ENCODE measurements around the gene SRI.

The SRI gene

DNA sequence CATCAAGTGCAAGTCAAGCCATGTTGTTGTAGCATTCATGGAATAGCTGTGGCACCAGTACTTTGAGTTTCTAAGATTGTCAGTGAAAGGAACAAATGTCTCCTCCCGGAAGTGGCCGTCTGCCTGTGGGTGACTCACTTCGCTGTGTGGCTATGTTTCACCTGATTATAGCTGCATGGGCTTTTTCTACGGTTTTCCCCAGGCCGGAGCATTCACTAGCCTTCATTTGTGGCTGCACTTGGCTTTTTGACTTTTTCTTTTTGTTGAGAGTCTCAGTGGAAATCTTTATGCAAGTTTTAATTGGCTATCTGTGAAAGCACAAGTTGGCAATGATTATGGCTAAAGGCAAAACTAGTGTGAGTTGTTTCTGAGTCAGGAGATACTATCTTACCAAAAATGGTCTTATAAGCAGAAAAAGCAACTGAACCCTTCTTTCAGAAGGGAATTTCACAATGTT, 35.0 kb downstream of the SRI start:
- TF ChIP-seq CEBPB (IDR thresholded peaks at IDR 0.05) (no peak), TCF12 (IDR thresholded peaks at IDR 0.05; ENCODE audit: low read depth) (no peak), EP300 (IDR thresholded peaks at IDR 0.05; ENCODE audit: borderline replicate concordance) (no peak), TAF1 (IDR thresholded peaks at IDR 0.05; ENCODE audit: low read depth) (no peak), FOXM1 (IDR thresholded peaks at IDR 0.05; ENCODE audit: borderline replicate concordance, low read depth) (no peak), NFIC (IDR thresholded peaks at IDR 0.05) (no peak), ZBTB7A (IDR thresholded peaks at IDR 0.05; ENCODE audit: low read depth) (no peak), EGR1 (IDR thresholded peaks at IDR 0.05) (no peak), YY1 (IDR thresholded peaks at IDR 0.05; ENCODE audit: low read depth) (no peak)
- TF ChIP-seq, protein P1, sequence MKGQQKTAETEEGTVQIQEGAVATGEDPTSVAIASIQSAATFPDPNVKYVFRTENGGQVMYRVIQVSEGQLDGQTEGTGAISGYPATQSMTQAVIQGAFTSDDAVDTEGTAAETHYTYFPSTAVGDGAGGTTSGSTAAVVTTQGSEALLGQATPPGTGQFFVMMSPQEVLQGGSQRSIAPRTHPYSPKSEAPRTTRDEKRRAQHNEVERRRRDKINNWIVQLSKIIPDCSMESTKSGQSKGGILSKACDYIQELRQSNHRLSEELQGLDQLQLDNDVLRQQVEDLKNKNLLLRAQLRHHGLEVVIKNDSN (IDR thresholded peaks at IDR 0.05): no peak
- TF ChIP-seq, protein P2, sequence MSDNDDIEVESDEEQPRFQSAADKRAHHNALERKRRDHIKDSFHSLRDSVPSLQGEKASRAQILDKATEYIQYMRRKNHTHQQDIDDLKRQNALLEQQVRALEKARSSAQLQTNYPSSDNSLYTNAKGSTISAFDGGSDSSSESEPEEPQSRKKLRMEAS (IDR thresholded peaks at IDR 0.05): no peak
- TF ChIP-seq, protein P3, sequence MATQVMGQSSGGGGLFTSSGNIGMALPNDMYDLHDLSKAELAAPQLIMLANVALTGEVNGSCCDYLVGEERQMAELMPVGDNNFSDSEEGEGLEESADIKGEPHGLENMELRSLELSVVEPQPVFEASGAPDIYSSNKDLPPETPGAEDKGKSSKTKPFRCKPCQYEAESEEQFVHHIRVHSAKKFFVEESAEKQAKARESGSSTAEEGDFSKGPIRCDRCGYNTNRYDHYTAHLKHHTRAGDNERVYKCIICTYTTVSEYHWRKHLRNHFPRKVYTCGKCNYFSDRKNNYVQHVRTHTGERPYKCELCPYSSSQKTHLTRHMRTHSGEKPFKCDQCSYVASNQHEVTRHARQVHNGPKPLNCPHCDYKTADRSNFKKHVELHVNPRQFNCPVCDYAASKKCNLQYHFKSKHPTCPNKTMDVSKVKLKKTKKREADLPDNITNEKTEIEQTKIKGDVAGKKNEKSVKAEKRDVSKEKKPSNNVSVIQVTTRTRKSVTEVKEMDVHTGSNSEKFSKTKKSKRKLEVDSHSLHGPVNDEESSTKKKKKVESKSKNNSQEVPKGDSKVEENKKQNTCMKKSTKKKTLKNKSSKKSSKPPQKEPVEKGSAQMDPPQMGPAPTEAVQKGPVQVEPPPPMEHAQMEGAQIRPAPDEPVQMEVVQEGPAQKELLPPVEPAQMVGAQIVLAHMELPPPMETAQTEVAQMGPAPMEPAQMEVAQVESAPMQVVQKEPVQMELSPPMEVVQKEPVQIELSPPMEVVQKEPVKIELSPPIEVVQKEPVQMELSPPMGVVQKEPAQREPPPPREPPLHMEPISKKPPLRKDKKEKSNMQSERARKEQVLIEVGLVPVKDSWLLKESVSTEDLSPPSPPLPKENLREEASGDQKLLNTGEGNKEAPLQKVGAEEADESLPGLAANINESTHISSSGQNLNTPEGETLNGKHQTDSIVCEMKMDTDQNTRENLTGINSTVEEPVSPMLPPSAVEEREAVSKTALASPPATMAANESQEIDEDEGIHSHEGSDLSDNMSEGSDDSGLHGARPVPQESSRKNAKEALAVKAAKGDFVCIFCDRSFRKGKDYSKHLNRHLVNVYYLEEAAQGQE (IDR thresholded peaks at IDR 0.05; ENCODE audit: low read depth): no peak

DNA sequence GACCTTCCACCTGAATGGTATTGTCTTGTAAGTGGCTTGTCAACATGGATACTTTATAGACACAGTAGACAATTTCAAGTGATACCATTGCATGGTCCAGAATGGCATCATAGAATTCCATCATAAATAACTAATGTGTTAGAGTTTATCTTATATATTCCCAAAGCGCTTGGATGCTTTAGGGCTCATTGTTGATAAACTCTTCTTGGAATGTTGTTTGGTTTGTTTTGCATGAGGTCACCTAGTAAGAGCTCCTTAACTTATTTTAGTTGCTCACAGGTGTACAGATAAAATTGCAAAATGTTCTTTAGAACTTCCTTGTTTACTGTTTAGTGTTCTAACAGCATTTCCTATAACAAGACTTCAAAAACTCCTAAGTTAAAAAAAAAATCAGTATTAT, 36.8 kb downstream of the SRI start:
- TF ChIP-seq NFIC (IDR thresholded peaks at IDR 0.05) (no peak), TAF1 (IDR thresholded peaks at IDR 0.05; ENCODE audit: low read depth) (no peak), ZBTB7A (IDR thresholded peaks at IDR 0.05; ENCODE audit: low read depth) (no peak), YY1 (IDR thresholded peaks at IDR 0.05; ENCODE audit: low read depth) (no peak), FOXM1 (IDR thresholded peaks at IDR 0.05; ENCODE audit: borderline replicate concordance, low read depth) (no peak)
- TF ChIP-seq, protein P3 (IDR thresholded peaks at IDR 0.05; ENCODE audit: low read depth): no peak
- TF ChIP-seq, protein P2 (IDR thresholded peaks at IDR 0.05): no peak
- TF ChIP-seq, protein P1 (IDR thresholded peaks at IDR 0.05): no peak

DNA sequence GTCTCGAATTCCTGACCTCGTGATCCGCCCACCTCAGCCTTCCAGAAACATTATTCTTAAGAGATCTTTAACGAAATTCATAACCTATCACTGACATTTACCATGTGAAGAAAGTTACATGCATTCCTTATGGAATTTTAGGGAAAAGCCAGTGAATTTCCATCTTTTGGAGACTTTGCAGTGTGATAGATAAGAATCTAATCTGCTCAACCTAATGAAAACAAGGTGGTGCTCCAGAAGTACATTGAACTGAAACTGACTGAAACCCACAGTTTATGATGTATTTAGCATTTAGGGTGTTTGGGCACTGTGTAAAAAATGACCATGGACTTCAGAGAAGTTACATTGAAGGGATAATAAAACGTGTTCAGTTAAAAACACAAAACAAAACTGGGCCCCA, 43.6 kb downstream of the SRI start:
- no peak for TF ChIP-seq TEAD4 (IDR thresholded peaks at IDR 0.05)
- no peak for TF ChIP-seq EGR1 (IDR thresholded peaks at IDR 0.05)
- TF ChIP-seq RAD21 (IDR thresholded peaks at IDR 0.05; ENCODE audit: low read depth): no peak
- no peak for TF ChIP-seq NFIC (IDR thresholded peaks at IDR 0.05)
- TF ChIP-seq TAF1 (IDR thresholded peaks at IDR 0.05; ENCODE audit: low read depth): no peak
- TF ChIP-seq, protein P3 (IDR thresholded peaks at IDR 0.05; ENCODE audit: low read depth): no peak
- no peak for TF ChIP-seq CREB1 (IDR thresholded peaks at IDR 0.05; ENCODE audit: low read depth)
- no peak for TF ChIP-seq YY1 (IDR thresholded peaks at IDR 0.05; ENCODE audit: low read depth)
- TF ChIP-seq, protein P2 (IDR thresholded peaks at IDR 0.05): no peak
- TF ChIP-seq TCF12 (IDR thresholded peaks at IDR 0.05; ENCODE audit: low read depth): no peak
- TF ChIP-seq EP300 (IDR thresholded peaks at IDR 0.05; ENCODE audit: borderline replicate concordance): no peak
- TF ChIP-seq ZBTB7A (IDR thresholded peaks at IDR 0.05; ENCODE audit: low read depth): no peak
- TF ChIP-seq CEBPB (IDR thresholded peaks at IDR 0.05): no peak

DNA sequence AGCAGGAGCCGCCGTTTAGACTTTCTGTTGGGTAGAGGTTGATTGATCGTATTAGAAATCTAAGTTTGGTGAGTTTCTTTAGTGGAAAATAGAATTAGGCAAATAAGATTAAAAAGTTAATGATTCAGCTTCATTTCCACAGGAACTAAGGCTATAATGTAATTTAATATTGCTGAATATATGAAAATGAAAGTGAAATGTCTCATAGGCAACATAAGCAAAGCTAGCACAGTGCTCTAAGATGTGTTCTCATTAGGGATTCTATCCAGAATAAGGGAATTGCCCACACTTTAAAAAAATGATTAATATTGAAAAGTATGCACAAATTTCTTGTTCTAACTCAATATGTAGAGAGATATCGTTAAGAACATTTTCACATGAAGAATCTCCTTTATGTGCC, 47.0 kb downstream of the SRI start:
- TF ChIP-seq, protein P2 (IDR thresholded peaks at IDR 0.05): no peak
- TF ChIP-seq CREB1 (IDR thresholded peaks at IDR 0.05; ENCODE audit: low read depth): no peak
- TF ChIP-seq, protein P1 (IDR thresholded peaks at IDR 0.05): no peak
- no peak for TF ChIP-seq YY1 (IDR thresholded peaks at IDR 0.05; ENCODE audit: low read depth)
- TF ChIP-seq, protein P3 (IDR thresholded peaks at IDR 0.05; ENCODE audit: low read depth): no peak
- TF ChIP-seq EP300 (IDR thresholded peaks at IDR 0.05; ENCODE audit: borderline replicate concordance): no peak
- TF ChIP-seq NFIC (IDR thresholded peaks at IDR 0.05): no peak

Measured in Ishikawa (cell line).